ENCODE data around the gene PARVG.

Gene PARVG

GRCh38 chr22:44180706-44181032 is at the start of gene PARVG:
Gene PARVG (plus strand): TSS chr22:44180925. CDS start chr22:44183330, 2,405 bp downstream.
- no peak for DNase-seq

- no peak for DNase-seq
These were observed 49.3 kb upstream of the PARVG start for GRCh38 chr22:44131412-44131811.

- DNase-seq, result no peak
These were observed 48.6 kb upstream of the PARVG start for GRCh38 chr22:44131989-44132685.

GRCh38 chr22:44132724-44133123 is 48.0 kb upstream of the PARVG start:
- DNase-seq, result no peak

GRCh38 chr22:44133161-44133560 is 47.6 kb upstream of the PARVG start:
- DNase-seq, result no peak

- DNase-seq, result peak in 1 of 2 donors; percentile 33
These were observed 46.7 kb upstream of the PARVG start for GRCh38 chr22:44133901-44134571.

- DNase-seq, result no peak
These were observed 44.6 kb upstream of the PARVG start for GRCh38 chr22:44136112-44136511.

DNA sequence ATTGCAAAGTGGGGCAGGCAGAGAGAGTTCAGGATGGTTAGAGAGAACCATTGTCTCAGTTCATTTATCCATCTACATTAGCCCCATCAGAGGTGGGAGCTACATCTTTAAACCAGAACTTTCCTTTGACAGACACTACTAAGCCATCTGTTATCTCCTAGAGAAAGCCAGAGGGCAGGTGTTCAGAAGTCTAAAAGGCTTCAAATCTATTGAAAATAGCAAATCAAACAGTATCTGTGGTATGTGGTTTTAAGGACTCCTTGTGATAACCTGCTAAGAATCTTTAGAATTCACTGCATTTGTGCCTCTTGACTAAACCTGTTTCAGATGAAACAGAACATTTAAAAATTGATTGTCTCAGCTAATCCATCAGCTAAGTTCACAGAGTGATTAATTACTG is 43.9 kb upstream of the PARVG start:
- DNase-seq, result no peak

- DNase-seq, result no peak
These were observed 43.3 kb upstream of the PARVG start for GRCh38 chr22:44137415-44137814.

- no peak for DNase-seq
These were observed 41.0 kb upstream of the PARVG start for GRCh38 chr22:44139773-44140172.

GRCh38 chr22:44142421-44143104 is 38.2 kb upstream of the PARVG start:
- no peak for DNase-seq

DNA sequence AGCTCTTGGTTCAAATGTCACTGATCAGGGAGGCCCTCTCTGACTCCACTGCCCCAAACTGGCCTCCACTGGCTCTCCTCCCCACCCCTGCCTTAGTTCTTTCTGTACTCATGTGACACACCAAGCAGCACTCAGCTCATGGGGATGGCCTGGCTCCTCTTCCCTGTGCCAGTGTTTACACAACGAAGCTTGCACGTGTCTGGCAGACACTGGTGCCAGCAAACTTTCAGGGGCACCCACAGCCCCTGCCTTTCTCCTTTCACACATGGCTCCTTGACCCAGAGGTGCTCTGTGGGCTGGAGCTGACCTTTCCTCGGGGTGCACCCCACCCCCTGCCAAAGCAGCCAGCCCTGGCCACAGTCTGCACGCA is 37.6 kb upstream of the PARVG start:
- no peak for DNase-seq

DNA sequence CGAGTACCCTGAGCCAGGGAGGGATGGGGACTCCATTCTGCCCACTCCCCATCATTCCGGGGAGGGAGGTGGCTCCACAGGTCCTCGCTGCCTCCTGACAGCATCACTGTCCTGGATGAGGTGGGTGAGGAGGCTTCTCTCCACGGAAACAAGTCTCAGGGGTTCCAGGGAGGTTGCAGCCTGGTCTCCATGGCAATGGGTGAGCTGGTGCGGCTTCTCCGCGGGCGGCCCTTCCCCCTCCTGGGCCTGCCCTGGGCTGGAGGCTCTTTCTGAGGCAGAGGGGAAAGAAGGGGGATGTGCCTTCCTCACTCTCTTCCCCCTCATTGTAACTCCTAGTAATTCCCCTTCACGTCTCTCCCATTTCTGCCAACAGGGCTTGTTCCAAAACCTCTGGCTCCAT is 37.1 kb upstream of the PARVG start:
- no peak for DNase-seq

GRCh38 chr22:44144046-44144569 is 36.6 kb upstream of the PARVG start:
- no peak for DNase-seq

GRCh38 chr22:44145544-44145943 is 35.2 kb upstream of the PARVG start:
- DNase-seq, result no peak

GRCh38 chr22:44146088-44146861 is 34.5 kb upstream of the PARVG start:
- DNase-seq, result no peak

DNA sequence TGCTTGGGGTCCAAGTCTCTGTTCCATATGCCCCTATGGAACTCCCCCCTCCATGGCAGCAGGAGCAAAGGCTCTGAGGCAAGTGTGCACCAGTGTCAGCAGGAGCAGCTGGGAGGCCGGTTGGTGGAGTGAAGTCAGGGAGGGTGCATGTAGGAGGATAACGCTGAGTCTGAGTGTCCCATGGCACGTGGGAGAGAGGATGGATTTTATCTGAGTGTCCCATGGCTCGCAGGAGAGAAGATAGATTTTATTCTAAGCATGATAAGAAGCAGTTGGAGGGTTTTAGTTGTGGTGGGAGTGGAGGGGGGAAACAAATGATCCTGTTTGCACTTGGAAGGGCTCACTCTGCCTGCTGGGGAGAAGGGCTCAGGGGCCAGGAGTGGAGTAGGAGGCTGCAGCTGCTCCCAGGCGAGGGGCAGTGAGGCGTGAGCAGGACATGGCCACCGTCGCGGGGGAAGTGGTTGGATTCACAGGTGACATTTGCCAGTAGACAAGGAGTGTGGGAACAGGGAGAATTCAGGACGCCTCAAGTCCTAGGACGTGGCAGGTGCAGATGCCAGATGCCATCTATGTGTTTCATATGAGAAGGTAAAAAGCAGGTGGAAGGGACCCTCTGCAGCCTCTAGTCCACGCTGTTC is 33.6 kb upstream of the PARVG start:
- DNase-seq, result no peak

GRCh38 chr22:44147821-44148574 is 32.7 kb upstream of the PARVG start:
- DNase-seq, result no peak

- no peak for DNase-seq
These were observed 29.0 kb upstream of the PARVG start for GRCh38 chr22:44151676-44152075.

DNA sequence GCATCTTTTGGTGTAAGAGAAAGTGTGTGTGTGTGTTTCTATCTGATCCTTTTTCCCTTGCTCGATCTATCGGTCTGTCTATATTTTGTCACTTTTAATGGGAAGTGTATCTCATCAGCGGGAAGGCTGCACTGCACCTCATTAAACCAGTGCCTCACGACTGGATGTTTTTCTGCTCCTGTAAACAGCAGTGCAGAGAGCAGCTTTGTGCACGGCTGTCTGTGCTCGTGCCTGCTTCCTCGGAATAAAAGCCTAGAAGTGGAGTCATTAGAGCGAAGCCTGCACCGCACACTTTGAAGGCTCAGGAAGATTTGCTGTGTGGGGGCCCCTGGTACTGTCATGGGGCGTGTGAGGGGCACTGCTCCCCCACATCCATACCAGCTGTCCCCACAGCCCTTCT is 27.0 kb upstream of the PARVG start:
- DNase-seq, result no peak

DNA sequence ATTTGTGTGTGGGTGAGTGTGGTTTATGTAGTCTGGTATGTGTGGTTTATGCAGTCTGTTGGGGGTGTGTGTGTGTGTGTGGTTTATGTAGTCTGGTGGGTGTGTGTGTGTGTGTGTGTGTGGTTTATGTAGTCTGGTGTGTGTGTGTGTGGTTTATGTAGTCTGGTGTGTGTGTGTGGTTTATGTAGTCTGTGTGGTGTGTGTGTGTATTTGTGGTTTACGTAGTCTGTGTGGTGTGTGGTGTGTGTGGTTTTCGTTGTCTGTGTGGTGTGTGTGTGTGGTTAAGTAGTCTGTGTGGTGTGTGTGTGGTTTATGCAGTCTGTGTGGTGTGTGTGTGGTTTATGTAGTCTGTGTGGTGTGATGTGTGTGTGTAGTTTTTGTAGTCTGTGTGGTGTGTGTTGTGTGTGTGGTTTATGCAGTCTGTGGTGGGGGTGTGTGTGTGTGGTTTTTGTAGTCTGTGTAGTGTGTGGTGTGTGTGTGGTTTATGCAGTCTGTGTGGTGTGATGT is 26.2 kb upstream of the PARVG start:
- DNase-seq, result no peak

DNA sequence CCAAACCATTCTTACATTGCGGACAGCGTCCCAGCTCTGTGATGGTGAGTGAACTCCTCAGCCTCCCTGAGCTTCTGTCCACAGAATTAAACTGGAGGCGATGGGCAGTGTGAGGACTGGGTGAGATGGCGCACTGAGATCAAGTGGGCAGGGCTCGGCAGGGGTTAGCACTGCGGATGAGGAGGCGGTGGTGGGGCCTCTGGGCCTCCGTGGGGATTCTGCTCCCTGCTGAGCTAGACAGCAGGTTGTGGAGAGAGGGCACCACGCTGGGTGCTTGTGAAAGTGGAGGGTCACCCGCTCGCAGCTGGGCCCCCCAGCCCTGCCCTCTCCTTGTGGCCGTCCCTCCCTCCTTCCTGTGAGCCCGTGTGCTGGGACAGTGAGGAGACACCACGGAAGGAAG is 25.6 kb upstream of the PARVG start:
- DNase-seq, result no peak

Measured in hippocampal formation (tissue), 2 donors.